Panc1 (cell line): Measurements from ENCODE around the gene PLEKHG1. TPM values are rescaled to one million over a fixed set of nuclear protein-coding genes. Genes with fewer than 3 reads are reported as not detected.

ENCODE experiments used
- ATAC-seq: fragments of 200-7000 bp; cut with Tn5 transposase; 2 replicates; pipeline ENCODE4 v1.9.1; 2020; ENCODE audit warnings: mild to moderate bottlenecking, moderate library complexity
- BruUV-seq: library from RNA; stranded (reverse); fragments of 400-500 nt; replicated peaks from 2 replicates; lab custom pipeline; 2021; lab: Mats Ljungman, UMichigan
- CTCF ChIA-PET: fragments of 300-600 bp; sonication (Branson Sonifier 250); formaldehyde crosslinking; loops from one replicate; lab custom pipeline; 2022; ENCODE audit warnings: antibody characterized with exemption; lab: Charles Lee
- POLR2A ChIA-PET: fragments of 300-600 bp; sonication (Branson Sonifier 250); formaldehyde crosslinking; loops from one replicate; lab custom pipeline; 2022; ENCODE audit warnings: antibody characterized with exemption; lab: Charles Lee
- DNase-seq: peaks from one replicate; pipeline ENCODE4 v3.0.0-alpha.2; 2010; ENCODE audit warnings: low read depth, low spot score
- H3K27ac ChIP-seq: 2 replicates; pipeline ENCODE4 v1.5.1; 2011; ENCODE audit warnings: mild to moderate bottlenecking, low read length, inconsistent platforms
- H3K27me3 ChIP-seq: fragments of 200-500 bp; sonication (Bioruptor generic); 2 replicates; pipeline ENCODE4 v1.6.0; 2014; ENCODE audit warnings: low read length, inconsistent platforms; ENCODE audit not compliant: control insufficient read depth, insufficient read depth
- H3K36me3 ChIP-seq: fragments of 200-500 bp; sonication (Bioruptor generic); 2 replicates; pipeline ENCODE4 v1.5.1; 2014; ENCODE audit warnings: inconsistent platforms, mild to moderate bottlenecking, low read length, moderate library complexity; ENCODE audit not compliant: control insufficient read depth, insufficient read depth
- H3K4me1 ChIP-seq: 2 replicates; pipeline ENCODE4 v1.5.1; 2011; ENCODE audit warnings: inconsistent platforms, mild to moderate bottlenecking, low read length, moderate library complexity; ENCODE audit not compliant: control insufficient read depth, insufficient read depth
- H3K4me3 ChIP-seq, 2 experiments: 2 replicates each; pipeline ENCODE4 v1.5.1; 2011 to 2012; ENCODE audit warnings: low read depth in 2 of 2, low read length in 2 of 2, mild to moderate bottlenecking in 2 of 2, inconsistent platforms in 1 of 2, moderate library complexity in 1 of 2
- H3K9me3 ChIP-seq: fragments of 200-500 bp; sonication (Bioruptor generic); 2 replicates; pipeline ENCODE4 v1.5.1; 2014; ENCODE audit warnings: low read depth, mild to moderate bottlenecking, inconsistent platforms, low read length, moderate library complexity; ENCODE audit not compliant: control insufficient read depth, insufficient read depth
- CTCF ChIP-seq: fragments of 450-650 bp; IDR thresholded peaks from 2 replicates; pipeline ENCODE4 v1.5.1; 2017; ENCODE audit warnings: mild to moderate bottlenecking
- POLR2AphosphoS5 ChIP-seq: IDR thresholded peaks from 2 replicates; pipeline ENCODE4 v1.6.1; 2012; ENCODE audit warnings: mild to moderate bottlenecking, low read depth, low read length, moderate library complexity
- SIN3A ChIP-seq: IDR thresholded peaks from 2 replicates; pipeline ENCODE4 v1.6.1; 2012; ENCODE audit warnings: low read depth, mild to moderate bottlenecking, low read length, moderate library complexity, borderline replicate concordance; ENCODE audit not compliant: insufficient read depth
- TCF7L2 ChIP-seq: IDR thresholded peaks from 2 replicates; pipeline ENCODE4 v1.6.1; 2011; ENCODE audit warnings: mild to moderate bottlenecking, low read depth, low read length, inconsistent platforms
- in situ Hi-C: cut with HindIII; loops from 2 replicates; pipeline ENCODE4 v1.10.0; 2016; ENCODE audit warnings: low sequenced_read_pairs, low pct_unique_long_range_greater_than_20kb
- intact Hi-C: fragments of 100-400 bp; cut with micrococcal nuclease; formaldehyde crosslinking; loops from one replicate; pipeline ENCODE4 v1.10.0; 2022; ENCODE audit not compliant: unreplicated experiment
- total RNA-seq: library from RNA; stranded (reverse); gene quantifications from one replicate; pipeline ENCODE4 v1.2.1, GENCODE V29; 2021; ENCODE audit not compliant: unreplicated experiment
- TF ChIP-seq, protein P1 (sequence below), 2 experiments: IDR thresholded peaks; 2 replicates each; pipeline ENCODE4 v1.6.1; 2011 to 2012; ENCODE audit warnings: low read depth in 2 of 2, control low read depth in 1 of 2, low read length in 1 of 2, mild to moderate bottlenecking in 1 of 2, moderate library complexity in 1 of 2; ENCODE audit not compliant: insufficient read depth in 1 of 2

Gene PLEKHG1
- total RNA-seq, 1 experiment from 2014 or later: 4.0 TPM

GRCh38 chr6:150557043-150557599 is 42.6 kb upstream of the PLEKHG1 start:
- ChIA-PET CTCF (no interaction called here), POLR2A (no interaction called here)
- Histone ChIP-seq H3K4me1 (no peaks in the 10 kb centered on the region), H3K9me3 (no peaks in the 10 kb centered on the region), H3K27me3 (no peaks in the 10 kb centered on the region; the same call in 1 of the 2 replicates), H3K27ac (no peak overlapping the region), H3K36me3 (no peaks in the 10 kb centered on the region), H3K4me3 (no peak overlapping the region)
- in situ Hi-C loops: no loop called here
- DNase-seq (no peak), ATAC-seq (no peak)
- TF ChIP-seq TCF7L2 (no peak), POLR2AphosphoS5 (no peak), CTCF (no peak), SIN3A (no peak)
- TF ChIP-seq, protein P1, sequence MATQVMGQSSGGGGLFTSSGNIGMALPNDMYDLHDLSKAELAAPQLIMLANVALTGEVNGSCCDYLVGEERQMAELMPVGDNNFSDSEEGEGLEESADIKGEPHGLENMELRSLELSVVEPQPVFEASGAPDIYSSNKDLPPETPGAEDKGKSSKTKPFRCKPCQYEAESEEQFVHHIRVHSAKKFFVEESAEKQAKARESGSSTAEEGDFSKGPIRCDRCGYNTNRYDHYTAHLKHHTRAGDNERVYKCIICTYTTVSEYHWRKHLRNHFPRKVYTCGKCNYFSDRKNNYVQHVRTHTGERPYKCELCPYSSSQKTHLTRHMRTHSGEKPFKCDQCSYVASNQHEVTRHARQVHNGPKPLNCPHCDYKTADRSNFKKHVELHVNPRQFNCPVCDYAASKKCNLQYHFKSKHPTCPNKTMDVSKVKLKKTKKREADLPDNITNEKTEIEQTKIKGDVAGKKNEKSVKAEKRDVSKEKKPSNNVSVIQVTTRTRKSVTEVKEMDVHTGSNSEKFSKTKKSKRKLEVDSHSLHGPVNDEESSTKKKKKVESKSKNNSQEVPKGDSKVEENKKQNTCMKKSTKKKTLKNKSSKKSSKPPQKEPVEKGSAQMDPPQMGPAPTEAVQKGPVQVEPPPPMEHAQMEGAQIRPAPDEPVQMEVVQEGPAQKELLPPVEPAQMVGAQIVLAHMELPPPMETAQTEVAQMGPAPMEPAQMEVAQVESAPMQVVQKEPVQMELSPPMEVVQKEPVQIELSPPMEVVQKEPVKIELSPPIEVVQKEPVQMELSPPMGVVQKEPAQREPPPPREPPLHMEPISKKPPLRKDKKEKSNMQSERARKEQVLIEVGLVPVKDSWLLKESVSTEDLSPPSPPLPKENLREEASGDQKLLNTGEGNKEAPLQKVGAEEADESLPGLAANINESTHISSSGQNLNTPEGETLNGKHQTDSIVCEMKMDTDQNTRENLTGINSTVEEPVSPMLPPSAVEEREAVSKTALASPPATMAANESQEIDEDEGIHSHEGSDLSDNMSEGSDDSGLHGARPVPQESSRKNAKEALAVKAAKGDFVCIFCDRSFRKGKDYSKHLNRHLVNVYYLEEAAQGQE (IDR thresholded peaks at IDR 0.05; ENCODE audit: insufficient read depth in 1 of 2, low read depth in 2 of 2, low read length in 1 of 2): no peak
- BruUV-seq: no TSS peak
- intact Hi-C loops: no loop called here

DNA sequence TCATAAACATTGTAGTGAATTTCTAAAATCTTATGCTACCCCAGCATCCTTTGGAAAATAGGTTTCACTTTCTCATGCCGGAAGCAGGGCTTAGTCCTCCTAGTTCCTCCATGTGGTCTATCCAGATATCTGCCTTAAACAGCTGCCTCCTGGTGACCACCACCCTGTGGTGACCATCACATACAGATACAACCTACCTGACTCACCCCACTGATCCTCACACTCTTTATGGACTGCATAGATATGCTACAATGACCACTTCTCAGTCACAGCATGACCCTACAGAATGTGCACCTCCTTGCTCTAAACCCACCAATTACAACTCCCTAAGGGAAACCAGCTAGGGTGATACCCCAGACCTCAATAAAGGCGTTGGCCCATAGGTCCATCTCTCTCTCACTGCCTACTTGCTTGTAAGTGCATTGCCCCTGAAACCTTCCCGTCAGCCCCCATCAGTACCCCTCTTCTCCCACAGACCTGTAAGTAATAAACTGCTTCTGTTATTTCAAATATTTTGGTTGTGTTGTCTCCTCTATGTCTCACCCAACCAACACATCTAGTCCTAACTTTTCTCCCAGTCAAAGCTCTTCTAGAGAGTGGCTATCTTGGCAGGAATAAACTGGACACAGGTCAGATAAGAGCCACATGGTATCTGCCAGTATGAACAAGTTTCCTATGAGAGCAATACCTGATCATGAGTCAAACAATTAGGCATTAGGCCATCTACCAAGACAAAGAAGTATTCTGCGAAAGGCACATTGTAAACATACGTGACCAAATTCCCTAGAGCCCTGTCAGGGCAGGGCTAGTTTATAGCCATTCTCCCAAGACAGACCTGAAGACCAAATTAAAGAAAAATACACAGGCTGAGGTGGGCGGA is 39.4 kb upstream of the PLEKHG1 start:
- no TSS peak for BruUV-seq
- no peaks in the 10 kb centered on the region for H3K36me3 ChIP-seq
- no peak overlapping the region for H3K27ac ChIP-seq
- CTCF ChIA-PET: no interaction called here
- in situ Hi-C loops: no loop called here
- intact Hi-C loops: no loop called here
- POLR2A ChIA-PET: interaction anchor here (0.7 kb wide), 1 partner anchor 105 kb away, joined by 4 read pairs; no protein-coding TSS in a partner anchor
- H3K27me3 ChIP-seq: peaks cover 2% of the 10 kb centered on the region; the same call in 1 of the 2 replicates
- ATAC-seq (no peak), DNase-seq (no peak)
- no peaks in the 10 kb centered on the region for H3K4me1 ChIP-seq
- no peak overlapping the region for H3K4me3 ChIP-seq
- TF ChIP-seq SIN3A (no peak), CTCF (no peak)
- H3K9me3 ChIP-seq: no peaks in the 10 kb centered on the region
